GM18499 (cell line): ENCODE measurements around the gene HELT.

ENCODE experiments used
- ATAC-seq: cut with Tn5 transposase; IDR thresholded peaks from one replicate; pipeline ENCODE4 v1.9.1; 2021; ENCODE audit warnings: moderate number of reproducible peaks; ENCODE audit not compliant: insufficient read depth, unreplicated experiment

HELT gene

DNA sequence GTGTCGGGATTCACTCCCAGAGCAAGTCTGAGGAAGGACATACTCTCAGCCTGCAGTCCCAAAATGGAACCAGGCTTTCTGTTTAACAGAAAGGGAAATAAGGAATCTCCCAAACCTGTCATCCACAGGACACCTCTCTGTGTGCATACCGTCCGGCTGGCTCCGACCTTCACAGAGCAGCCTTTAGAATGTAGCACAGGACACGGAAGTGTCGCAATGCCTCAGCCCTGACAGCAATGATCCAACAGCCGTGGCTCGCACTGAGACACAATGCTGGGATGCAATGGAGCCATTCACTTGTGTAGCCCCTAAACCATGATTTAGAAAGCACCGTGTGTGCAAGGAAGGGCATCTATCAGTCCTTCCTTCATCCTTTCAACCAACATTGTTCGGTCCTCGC, 15.5 kb upstream of the HELT start:
- ATAC-seq: no peak

DNA sequence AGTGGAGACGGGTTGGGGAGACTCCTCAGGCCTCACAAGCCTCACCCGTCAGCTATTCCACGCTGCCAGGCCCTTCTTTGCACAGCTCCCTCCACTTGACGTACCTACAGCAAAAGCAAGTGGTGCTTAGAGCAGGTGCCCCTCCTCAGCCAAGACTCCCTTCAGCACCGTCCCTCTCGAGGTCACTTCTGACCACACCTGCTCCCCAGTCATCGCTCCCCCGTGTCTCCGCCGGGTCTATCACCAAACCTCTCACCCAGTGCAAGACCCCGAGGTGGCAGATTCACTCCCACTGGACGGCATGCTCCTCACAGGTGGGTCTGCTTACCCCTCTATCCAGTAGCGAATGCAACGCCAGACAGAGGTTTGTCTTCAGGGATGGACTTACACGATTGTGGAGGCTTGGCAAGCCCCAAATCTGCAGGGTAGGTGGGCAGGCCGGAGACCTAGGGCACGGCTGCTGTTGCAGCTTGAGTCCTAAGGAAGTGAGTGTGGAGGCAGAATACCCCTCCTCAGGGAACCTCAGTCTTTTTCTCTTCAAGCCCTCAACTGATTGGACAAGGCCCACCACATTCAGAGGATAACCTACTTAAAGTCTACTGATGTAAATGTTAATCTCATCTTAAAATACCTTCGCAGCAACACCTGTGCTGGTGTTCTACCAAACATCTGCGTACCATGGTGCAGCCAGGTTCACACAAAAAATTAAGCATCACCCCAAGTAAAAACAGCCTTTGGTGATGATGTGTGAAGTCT, 14.5 kb upstream of the HELT start:
- ATAC-seq: no peak

DNA sequence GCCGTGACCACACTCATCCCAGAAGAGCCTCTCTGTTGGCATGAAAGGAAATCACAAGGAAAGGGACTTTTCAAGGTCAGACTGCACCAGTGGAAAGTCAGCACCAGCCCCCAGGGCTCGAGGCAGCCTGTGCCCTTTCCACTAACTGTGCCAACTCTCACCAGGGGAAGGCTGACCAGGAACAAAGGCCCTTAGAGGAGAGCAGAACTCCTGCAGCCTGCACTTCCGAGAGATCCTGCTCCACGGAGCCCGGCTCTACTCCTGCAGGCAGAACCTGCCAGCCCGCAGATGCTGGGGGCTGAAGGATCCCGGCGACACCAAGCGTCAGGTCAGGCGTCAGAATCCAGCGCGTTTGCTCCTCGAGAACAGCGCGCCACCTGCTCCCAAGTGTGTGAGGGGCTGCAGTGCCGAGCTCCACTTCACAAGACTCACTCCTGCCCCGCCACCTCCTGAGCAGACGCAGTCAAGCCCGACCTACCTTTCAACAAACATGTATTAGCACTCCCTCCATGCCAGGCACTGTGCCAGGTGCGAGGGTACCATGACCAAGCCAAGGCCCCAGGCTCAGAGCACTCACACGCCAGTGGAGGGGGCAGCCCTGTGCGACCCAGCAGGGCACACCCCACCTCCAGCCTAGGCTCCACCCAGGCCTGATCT, 13.6 kb upstream of the HELT start:
- ATAC-seq: no peak

DNA sequence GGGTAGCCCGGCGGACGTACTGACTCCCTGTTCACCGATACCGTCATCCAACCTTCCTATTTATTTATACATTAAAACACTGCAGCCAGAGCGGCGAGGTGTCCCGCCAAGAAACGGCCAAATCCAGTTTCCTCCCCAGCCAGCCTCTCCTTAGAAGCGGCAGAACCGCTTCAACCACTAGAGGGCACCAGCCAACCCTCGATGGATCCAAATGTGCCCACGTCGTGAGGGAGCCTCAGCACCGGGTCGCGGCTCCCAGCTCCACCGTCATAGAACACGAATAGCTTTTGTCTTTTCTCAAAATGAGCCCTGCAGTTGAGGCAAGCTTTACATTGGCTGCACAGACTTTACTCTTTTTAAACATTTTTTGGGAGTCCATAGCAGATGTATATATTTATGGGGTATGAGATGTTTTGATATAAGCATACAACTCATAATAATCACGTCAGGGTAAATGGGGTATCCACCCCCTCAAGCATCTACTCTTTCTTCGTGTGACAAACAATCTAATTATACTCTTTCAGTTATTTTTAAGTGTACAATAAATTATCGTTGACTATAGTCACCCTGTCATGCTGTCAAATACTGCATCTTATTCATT, 13.0 kb upstream of the HELT start:
- ATAC-seq: peak; percentile 81

DNA sequence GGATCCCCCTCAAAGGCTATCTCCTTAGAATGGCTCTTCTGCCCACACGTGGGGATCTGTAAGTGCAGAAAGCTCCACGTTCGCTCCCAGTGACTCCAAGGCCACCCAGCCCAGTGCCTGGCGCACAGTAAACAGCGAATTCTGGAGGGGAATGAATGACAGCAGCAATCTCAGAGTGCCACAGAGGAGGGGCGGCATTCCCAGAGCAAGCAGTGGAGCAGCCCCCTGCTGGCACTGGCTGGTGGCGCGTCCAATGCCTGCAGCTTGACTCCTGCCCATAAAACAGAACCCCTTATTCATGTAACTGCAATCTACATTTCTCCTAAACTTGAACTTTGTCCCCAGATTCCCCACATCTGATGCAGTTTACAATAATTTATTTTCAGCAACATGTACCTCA, 6.9 kb upstream of the HELT start:
- no peak for ATAC-seq

DNA sequence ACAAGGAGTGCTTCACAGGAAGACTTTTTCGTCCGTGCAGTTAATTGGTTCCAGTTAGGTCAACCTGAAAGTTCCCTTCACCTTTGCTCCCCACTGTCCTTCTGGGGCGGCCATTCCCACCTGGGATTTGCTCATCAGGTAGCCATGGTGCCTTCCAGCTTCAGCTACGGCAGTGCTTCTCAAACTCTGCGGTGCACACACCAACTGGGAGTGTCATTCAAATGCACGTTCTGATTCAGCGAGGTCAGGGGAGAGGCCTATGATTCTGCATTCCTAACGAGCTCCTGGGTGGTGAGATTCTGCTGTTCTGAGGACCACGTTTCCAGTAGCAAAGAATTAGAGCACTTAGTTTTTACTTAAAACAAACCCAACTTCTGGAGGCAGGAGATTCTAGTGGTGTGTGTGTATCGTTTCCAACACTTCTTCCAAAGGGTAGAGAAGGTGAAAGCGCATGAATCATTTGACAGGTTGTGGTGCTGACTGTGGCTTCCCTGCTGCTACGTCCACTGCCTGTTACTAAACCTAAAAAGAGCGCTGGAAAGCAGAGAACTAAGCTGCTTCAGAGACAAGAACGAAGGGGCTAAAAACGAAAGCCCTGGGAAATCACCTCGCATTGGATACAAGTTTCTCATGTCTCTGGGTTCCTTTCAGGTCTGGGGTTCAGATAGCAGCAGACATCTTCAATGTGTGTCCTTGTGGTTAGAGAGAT, 4.7 kb upstream of the HELT start:
- ATAC-seq: no peak

DNA sequence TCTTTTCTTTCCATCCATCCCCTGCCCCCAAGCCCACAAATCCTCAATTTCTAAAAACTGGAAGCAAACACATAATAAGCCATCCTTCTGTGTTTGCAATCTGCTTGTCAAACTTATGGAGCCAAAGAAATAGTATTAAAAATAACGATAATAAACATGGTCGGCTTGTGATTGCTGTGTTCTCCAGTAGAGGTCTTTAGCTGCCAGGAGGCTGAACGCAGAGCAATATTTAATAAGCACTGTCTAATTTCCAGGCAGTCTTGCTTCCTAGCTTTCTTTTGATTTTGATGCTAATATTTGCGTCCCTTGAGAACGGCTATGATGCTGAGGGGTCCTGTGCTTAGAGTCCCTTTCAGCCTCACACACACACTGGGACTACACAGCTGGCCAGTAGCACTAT, 3.2 kb upstream of the HELT start:
- no peak for ATAC-seq

DNA sequence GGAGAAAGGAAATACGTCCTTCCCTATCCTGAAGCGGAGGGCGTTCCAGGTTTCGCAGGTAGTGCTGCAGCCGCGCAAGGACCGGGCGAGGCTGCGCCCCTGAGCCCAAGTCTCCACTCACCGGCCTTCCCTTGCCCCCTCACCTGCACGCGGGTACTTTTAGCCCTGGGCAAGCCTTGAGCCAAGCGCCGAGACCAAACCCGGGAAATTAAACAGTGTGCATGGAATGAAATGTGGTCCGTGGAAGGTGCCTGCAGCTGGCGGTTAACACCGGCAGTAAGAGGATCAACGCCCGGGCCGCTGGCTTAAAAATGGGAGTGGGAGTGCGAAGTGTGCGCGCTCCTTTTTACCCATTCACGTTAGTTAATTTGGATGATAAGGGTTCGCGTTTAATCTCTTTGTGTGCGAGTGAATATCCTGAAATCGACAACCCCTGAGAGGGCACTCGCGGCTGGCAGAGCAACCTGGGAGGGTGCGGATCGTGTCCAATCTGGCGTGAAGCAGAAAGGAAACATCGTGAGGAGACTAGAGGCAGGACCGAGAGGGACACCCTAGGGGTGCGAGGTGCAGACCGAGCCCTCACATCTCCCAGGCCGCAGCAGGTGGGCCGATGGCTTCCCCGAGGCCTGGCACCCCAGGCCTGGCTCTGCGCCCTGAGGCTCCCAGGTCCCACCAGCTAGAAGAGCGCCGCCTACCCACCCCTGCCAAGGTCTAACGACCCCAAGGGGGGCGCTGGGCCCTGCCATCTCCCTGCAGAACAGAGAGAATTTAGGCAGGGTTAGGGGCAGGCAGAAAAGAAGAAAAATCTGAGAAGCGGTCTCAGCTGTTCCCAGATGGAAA, 2.0 kb upstream of the HELT start:
- no peak for ATAC-seq

DNA sequence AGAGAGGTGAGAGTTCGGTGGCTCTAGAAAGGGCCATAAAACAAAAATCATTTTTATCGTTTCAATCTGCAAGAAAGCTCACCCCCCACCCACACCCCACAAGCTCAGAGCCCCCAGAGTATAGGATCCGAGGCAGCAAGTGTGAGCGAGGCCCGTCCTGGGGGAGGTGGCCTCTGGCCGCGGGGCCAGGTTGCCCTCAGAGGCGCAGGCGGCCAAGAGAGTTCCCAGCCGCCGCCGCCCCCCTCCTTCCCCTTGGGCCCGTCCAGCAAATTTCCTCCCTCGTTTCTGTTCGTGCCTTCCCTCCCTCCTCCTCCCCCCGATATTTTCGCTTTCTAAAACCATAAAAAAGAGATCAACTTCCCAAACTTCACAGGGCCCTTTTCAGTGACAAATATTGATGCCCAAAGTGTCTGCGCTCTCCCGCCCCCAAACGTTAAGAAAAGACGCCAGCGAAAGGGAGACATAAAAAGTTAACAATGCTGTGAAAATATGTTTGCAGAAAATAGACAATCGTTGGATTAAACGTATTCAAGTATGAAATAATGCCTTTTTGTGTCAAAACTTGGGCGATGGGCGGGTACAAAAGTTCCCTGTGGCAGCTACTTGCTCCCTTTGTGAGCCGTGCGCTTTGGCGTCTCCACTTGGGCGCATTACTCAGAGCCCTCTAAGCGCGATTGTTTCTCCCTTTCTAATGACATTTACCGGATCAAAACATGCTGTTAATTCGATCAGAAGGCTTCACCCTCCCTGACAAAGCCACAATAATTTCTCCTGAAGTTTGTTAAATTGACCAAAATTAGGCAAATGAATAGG, 1.1 kb upstream of the HELT start:
- no peak for ATAC-seq

DNA sequence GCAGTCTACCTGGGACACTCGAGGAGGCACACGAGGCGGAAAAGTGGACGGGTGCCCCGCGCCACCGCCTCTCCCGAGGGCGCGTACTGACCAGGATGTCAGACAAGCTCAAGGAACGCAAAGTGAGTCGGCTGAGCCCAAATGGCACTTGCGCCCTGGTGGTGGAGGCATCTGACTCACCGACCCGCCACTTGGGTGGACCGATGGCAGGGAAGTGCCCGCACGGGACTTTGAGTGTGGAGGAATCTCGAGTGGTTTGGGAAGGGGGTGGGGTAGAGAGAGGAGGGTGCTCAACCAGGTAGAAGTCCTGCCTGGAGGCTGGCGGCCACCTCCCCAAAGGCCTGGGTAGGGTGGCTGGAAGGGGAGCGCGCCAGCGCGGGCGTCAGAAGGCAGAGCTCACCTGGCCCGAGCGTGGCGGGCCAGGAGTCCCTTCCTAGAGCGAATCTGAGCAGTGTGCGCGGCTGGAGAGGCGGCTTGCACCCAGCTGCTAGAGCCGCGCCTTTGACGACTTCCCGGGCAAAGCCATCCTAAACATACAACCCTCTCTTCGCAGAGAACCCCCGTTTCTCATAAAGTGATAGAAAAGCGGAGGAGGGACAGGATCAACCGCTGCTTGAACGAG, 655 bp downstream of the HELT start:
- no peak for ATAC-seq

DNA sequence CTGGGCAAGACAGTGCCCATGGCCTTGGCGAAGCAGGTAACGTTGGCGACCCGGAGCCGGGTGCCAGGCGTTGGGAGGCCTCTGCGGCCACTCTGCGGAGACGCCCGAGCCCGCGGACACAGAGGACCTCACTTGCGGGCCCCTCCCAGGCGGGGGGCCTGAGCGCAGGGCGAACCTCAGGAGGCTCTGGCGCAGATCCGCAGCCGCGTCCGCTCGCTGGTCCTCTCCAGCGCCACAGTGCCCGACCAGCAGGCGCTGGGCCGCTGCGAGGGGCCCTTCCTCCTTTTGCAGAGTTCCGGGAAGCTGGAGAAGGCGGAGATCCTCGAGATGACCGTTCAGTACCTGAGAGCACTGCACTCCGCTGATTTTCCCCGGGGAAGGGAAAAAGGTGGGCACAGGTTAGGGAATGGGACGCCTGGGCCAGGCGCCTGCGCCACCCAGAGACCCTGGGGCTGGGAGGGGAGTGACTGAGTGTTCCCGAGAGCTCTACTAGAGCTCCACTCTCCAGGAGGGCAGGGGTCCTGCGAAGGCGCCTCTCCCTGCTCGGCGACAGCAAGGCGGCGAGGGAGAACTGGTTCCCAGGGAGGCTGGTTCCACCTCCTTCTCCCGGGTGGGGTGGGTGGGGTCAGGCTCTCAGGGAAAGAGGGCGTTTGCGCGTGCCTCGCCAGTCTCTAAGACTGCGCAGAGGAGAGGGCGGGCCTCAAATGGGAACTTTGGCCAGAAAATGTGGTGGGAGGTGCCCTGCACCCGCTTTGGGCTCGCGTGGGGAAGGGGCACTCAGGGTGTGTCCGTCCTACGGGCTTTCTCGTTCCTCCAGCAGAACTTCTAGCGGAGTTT, 1.4 kb downstream of the HELT start:
- ATAC-seq: no peak

DNA sequence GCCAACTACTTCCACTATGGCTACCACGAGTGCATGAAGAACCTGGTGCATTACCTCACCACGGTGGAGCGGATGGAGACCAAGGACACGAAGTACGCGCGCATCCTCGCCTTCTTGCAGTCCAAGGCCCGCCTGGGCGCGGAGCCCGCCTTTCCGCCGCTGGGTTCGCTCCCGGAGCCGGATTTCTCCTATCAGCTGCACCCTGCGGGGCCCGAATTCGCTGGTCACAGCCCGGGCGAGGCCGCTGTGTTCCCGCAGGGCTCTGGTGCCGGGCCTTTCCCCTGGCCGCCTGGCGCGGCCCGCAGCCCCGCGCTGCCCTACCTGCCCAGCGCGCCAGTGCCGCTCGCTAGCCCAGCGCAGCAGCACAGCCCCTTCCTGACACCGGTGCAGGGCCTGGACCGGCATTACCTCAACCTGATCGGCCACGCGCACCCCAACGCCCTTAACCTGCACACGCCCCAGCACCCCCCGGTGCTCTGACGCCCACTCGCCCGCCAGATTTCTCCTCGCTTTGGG, 2.1 kb downstream of the HELT start:
- no peak for ATAC-seq

DNA sequence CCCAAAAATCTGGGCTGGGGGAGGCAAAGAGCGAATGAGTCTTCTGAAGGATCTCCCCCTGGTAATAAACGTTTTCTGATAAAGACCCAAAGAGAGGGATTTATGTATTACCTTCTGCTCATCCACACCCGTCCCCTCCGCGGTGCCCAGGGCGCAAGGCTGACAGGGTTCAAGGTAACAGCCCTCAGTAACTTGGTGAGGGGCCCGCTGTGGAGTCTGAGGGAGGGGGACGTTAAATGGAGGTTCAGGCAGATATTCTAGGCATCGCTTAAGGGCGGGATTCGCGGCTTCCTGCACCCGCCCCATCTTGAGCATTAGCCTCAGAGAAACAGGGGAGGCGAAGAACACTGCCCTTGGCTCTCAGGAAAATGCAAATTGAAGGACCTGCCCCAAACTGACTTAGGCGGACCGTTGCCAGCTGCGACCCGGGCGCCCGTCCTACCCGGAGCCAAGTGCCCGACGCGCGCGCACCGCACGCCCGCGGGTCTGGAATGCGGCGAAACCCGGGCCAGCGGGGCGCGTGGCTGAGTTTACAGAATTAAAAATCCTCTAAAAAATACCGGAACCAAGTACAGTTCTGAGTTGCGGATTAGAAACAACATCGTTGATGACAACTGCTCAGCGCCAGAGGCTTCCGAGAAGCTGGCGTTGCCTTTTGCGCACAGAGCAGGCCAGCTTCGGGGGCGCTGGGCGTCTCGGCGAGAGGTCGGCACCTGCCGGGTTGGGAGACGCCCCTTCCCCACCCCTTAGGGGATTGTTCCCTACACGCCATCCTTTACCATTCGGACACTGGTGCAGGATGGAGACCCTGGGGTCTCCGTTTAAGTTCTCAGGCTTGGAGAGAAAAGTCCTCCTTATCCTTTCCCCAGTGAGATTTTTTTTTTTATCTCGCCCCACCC, 2.8 kb downstream of the HELT start:
- no peak for ATAC-seq

DNA sequence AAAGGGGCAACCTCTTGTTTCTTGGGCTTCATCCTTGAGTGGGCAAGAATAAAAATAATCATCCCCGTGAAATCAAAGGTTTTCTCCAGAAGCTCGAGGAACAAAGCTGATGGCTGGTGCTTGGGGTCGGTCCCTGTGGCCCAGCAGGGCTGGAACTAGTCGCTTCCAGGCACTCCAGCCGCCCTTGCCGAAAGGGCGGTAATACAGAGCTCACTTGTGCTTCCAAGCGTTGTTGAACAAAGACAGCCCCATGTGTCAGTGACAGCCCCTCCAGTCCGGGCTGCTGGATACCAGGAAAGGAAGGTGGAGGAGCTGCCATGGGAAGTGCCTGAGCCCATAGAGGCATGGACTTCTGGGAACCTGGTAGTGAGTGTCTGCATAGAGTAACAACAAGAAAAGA, 5.2 kb downstream of the HELT start:
- no peak for ATAC-seq

DNA sequence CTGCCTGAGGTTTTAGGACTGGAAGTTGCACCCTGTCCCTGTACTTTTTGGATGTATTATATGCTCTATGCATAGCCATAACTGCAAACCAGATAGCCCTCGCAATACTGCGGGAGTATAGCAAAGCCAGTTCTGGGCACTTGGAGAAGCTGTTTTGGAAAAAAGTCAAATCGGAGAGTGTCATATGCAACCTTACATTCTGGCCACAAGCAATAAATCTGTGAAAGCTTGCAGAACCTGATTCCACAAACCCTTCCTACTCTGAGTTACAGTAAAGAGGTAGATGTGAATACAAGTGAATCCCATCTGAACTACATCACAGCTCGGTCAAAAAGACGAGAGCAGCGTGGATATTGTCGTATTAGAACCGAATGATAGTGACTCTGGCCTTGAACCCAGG, 10.3 kb downstream of the HELT start:
- ATAC-seq: no peak

DNA sequence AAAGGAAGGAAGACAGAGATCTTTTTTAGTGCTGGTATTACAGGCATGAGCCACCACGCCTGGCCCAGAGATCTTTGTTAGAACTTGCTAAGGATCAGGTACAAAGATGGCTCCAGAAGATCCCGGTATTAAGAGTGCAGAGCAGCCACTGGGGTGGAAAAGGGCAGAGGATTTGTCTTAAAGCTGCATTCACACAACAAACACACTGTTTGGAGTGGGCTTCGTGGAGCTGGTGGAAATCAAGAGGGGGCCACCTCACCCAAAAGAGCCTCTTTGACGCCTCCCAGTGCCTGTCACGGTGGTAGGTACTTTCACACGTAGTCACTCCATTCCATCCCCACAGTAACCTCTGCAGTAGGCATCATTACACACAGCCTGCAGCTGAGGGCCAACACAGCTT, 13.3 kb downstream of the HELT start:
- no peak for ATAC-seq

DNA sequence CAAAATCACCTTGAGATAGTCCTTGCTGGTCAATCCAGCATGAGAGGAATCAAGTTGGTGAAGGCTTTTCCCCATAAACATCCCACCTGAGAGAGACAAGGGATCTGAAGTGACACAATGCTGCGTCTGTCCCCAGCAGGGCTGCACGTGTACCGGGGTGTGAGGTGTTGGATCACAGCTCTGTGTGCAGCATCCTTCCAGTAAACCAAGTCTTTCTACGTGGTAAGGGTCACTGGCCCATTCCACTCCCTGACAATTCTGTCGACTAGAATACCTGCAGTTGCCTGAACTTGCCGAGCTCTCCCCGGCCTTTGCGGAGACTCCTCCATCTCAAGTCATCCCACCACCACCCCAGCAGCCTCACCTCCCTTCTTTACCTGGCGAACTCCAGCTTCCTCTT, 14.8 kb downstream of the HELT start:
- ATAC-seq: no peak
